Stomach (tissue), 4 donors: ENCODE data around the gene CLIC2.
"Not testable (repeated sequence)": the region's sequence is repeated elsewhere in the genome, so short reads cannot be mapped to it uniquely, and the experiment has no call there.

Experiments
- CTCF ChIP-seq, 7 experiments: fragments of 450-650 bp in 4 of 7; fragments of 200-600 bp in 3 of 7; sonication (generic) in 3 of 7; IDR thresholded peaks; one replicate each; pipeline ENCODE4 v1.5.1; 2016 to 2019; ENCODE audit warnings: antibody characterized with exemption in 7 of 7, control low read depth in 2 of 7, mild to moderate bottlenecking in 1 of 7
- EP300 ChIP-seq: sonication (generic); formaldehyde crosslinking; IDR thresholded peaks from one replicate; pipeline ENCODE4 v1.6.1; 2017; ENCODE audit warnings: antibody characterized with exemption
- POLR2A ChIP-seq, 4 donors: fragments of 450-650 bp; IDR thresholded peaks; one replicate each; pipeline ENCODE4 v1.6.1; 2016; ENCODE audit warnings: antibody characterized with exemption in 4 of 4, control low read depth in 2 of 4, mild to moderate bottlenecking in 1 of 4, moderate library complexity in 1 of 4

DNA sequence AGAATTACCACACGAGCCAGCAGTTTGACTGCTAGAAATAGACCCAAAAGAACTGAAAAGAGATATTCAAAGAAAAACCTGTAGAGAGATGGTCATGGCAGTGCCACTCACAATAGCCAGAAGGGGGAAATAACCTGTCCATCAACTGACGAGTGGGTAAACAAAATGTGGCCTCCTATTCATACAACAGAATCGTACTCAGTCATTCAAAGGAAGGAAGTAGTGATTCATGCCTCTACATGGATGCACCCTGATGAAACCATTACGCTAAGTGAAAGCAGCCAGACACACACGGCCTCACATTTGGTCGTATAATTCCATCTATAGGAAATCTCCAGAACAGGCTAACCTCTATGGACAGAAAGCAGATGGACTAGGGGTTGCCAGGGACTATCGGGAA lies 45.4 kb upstream of the CLIC2 start:
- TF ChIP-seq CTCF (IDR thresholded peaks at IDR 0.05); EP300; POLR2A (IDR thresholded peaks at IDR 0.05): not testable (repeated sequence)
